Measurements from ENCODE around the gene PCDHA4.
"Not testable (repeated sequence)": the region's sequence is repeated elsewhere in the genome, so short reads cannot be mapped to it uniquely, and the experiment has no call there.

The PCDHA4 gene

DNA sequence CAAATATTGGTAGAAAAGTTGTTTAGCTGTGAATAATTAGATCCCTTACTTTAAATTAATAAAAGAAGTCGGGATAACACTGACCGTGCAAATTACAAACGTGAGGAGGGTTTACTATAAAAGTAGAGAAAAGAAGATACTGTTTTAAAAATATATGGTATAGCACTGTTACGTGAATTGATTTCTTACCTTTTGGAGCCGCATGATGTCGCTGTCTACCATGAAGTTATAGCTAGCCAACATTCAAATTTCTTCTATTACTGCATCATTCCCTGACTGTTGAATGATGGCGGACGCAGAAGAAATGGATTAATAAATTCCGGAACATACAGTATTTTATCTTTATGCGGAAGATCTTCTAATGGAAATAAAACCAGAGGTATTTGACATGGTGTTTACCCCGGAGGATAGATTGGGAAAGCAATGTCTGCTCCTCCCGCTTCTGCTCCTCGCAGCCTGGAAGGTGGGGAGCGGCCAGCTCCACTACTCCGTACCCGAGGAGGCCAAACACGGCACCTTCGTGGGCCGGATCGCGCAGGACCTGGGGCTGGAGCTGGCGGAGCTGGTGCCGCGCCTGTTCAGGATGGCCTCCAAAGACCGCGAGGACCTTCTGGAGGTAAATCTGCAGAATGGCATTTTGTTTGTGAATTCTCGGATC, 21.0 kb downstream of the PCDHA4 start, which contains the start of gene PCDHA6:
Gene PCDHA6, plus strand, starts transcription at position 257 of the 658 bp plus-strand sequence. Its CDS starts 132 bp downstream, at position 389.
- no peak within 1 kb of the TSS for H3K4me3 ChIP-seq (ENCODE audit: low read depth, low read length)
- CTCF ChIA-PET, result interaction anchor here (0.7 kb wide), 1 partner anchor 22 kb away, joined by 4 read pairs; no protein-coding TSS in a partner anchor
- H3K9me3 ChIP-seq (ENCODE audit: control insufficient read depth, insufficient read depth, low read depth, low read length), result no peaks in the 10 kb centered on the region
- H3K4me1 ChIP-seq (ENCODE audit: control insufficient read depth, insufficient read depth, low read length), result no peaks in the 10 kb centered on the region
- TF ChIP-seq, protein P1, sequence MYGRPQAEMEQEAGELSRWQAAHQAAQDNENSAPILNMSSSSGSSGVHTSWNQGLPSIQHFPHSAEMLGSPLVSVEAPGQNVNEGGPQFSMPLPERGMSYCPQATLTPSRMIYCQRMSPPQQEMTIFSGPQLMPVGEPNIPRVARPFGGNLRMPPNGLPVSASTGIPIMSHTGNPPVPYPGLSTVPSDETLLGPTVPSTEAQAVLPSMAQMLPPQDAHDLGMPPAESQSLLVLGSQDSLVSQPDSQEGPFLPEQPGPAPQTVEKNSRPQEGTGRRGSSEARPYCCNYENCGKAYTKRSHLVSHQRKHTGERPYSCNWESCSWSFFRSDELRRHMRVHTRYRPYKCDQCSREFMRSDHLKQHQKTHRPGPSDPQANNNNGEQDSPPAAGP (tag by site-specific recombination; IDR thresholded peaks at IDR 0.05), result no peak
- no peak for TF ChIP-seq ZNF544 (tag by site-specific recombination; IDR thresholded peaks at IDR 0.05)
- POLR2A ChIA-PET, result no interaction called here
- H3K27ac ChIP-seq (ENCODE audit: extremely low read depth, low read depth, low read length), result no peak within 1 kb of the TSS
- H3K36me3 ChIP-seq (ENCODE audit: control insufficient read depth in 2 of 2, insufficient read depth in 1 of 2, low read length in 2 of 2), result no peaks in the 10 kb centered on the region

GRCh38 chr5:140828362-140828737, 21.5 kb downstream of the PCDHA4 start:
- Histone ChIP-seq H3K9me3 (ENCODE audit: control insufficient read depth, insufficient read depth, low read depth, low read length) (no peaks in the 10 kb centered on the region), H3K4me3 (ENCODE audit: low read depth, low read length) (no peak overlapping the region)
- CTCF ChIA-PET, result no interaction called here

GRCh38 chr5:140829511-140830501, 22.9 kb downstream of the PCDHA4 start:
- H3K4me1 ChIP-seq (ENCODE audit: control insufficient read depth, insufficient read depth, low read length); POLR2A ChIA-PET; H3K36me3 ChIP-seq (ENCODE audit: control insufficient read depth in 2 of 2, insufficient read depth in 1 of 2, low read length in 2 of 2); H3K27ac ChIP-seq (ENCODE audit: extremely low read depth, low read depth, low read length); H3K4me3 ChIP-seq (ENCODE audit: low read depth, low read length); H3K9me3 ChIP-seq (ENCODE audit: control insufficient read depth, insufficient read depth, low read depth, low read length): not testable (repeated sequence)
- CTCF ChIA-PET, result interaction anchor here (0.8 to 0.9 kb wide), 2 partner anchors 12 to 31 kb away, joined by 3 read pairs; no protein-coding TSS in a partner anchor

More at GRCh38 chr5:140828362-140828737, 21.5 kb downstream of the PCDHA4 start:
- H3K36me3 ChIP-seq (ENCODE audit: control insufficient read depth in 2 of 2, insufficient read depth in 1 of 2, low read length in 2 of 2), result no peaks in the 10 kb centered on the region
- no peaks in the 10 kb centered on the region for H3K4me1 ChIP-seq (ENCODE audit: control insufficient read depth, insufficient read depth, low read length)
- POLR2A ChIA-PET, result no interaction called here
- H3K27ac ChIP-seq (ENCODE audit: extremely low read depth, low read depth, low read length), result no peak overlapping the region
- TF ChIP-seq ZNF768 (tag by site-specific recombination; IDR thresholded peaks at IDR 0.05) (no peak), ZNF785 (tag by site-specific recombination; IDR thresholded peaks at IDR 0.05) (no peak), ZNF488 (tag by site-specific recombination; IDR thresholded peaks at IDR 0.05) (no peak), ZBTB48 (tag by site-specific recombination; IDR thresholded peaks at IDR 0.05) (no peak), ZNF19 (tag by site-specific recombination; IDR thresholded peaks at IDR 0.05; ENCODE audit: low read depth) (no peak), ZNF792 (tag by site-specific recombination; IDR thresholded peaks at IDR 0.05) (no peak), ZNF561 (tag by site-specific recombination; IDR thresholded peaks at IDR 0.05; ENCODE audit: borderline replicate concordance) (no peak), ZNF404 (tag by site-specific recombination; IDR thresholded peaks at IDR 0.05) (no peak), ZNF24 (tag by site-specific recombination; IDR thresholded peaks at IDR 0.05) (no peak), HOXC10 (CRISPR knock-in tag; IDR thresholded peaks at IDR 0.05) (no peak), ZNF596 (tag by site-specific recombination; IDR thresholded peaks at IDR 0.05) (no peak), ZFP37 (tag by site-specific recombination; IDR thresholded peaks at IDR 0.05) (no peak), ZNF214 (tag by site-specific recombination; IDR thresholded peaks at IDR 0.05; ENCODE audit: borderline replicate concordance) (no peak), ZNF585B (tag by site-specific recombination; IDR thresholded peaks at IDR 0.05) (no peak)
